Neuronal stem cell (in vitro differentiated cells): ENCODE data around the gene KANK3. TPM values are rescaled to one million over a fixed set of nuclear protein-coding genes. Genes with fewer than 3 reads are reported as not detected.
"Not testable (repeated sequence)": the region's sequence is repeated elsewhere in the genome, so short reads cannot be mapped to it uniquely, and the experiment has no call there.

ENCODE experiments used
- DNase-seq: peaks from one replicate; pipeline ENCODE4 v3.0.0-alpha.2; 2013; ENCODE audit warnings: low spot score
- H2AFZ ChIP-seq: one replicate; pipeline ENCODE4 v1.6.1; 2013; ENCODE audit warnings: mild to moderate bottlenecking, low read length, inconsistent platforms
- H2AK5ac ChIP-seq: 2 replicates; pipeline ENCODE4 v1.6.1; 2013; ENCODE audit warnings: low read depth, mild to moderate bottlenecking, inconsistent platforms, low read length, moderate library complexity, mixed read lengths
- H2BK120ac ChIP-seq: 2 replicates; pipeline ENCODE4 v1.6.1; 2013; ENCODE audit warnings: low read depth, mild to moderate bottlenecking, inconsistent platforms, low read length, moderate library complexity, mixed read lengths
- H2BK12ac ChIP-seq: one replicate; pipeline ENCODE4 v1.6.1; 2013; ENCODE audit warnings: low read length, inconsistent platforms
- H2BK15ac ChIP-seq: 2 replicates; pipeline ENCODE4 v1.6.1; 2013; ENCODE audit warnings: mild to moderate bottlenecking, low read length, inconsistent platforms, mixed read lengths
- H2BK5ac ChIP-seq: one replicate; pipeline ENCODE4 v1.6.1; 2013; ENCODE audit warnings: inconsistent platforms, mild to moderate bottlenecking, low read length, moderate library complexity
- H3K14ac ChIP-seq: one replicate; pipeline ENCODE4 v1.6.1; 2013; ENCODE audit warnings: low read length, inconsistent platforms
- H3K18ac ChIP-seq: 2 replicates; pipeline ENCODE4 v1.6.1; 2013; ENCODE audit warnings: low read length, inconsistent platforms
- H3K23ac ChIP-seq: 2 replicates; pipeline ENCODE4 v1.6.1; 2013; ENCODE audit warnings: low read depth, mild to moderate bottlenecking, mixed read lengths, low read length, inconsistent platforms; ENCODE audit not compliant: poor library complexity
- H3K27ac ChIP-seq: replicated peaks from 3 replicates; pipeline ENCODE4 v1.5.1; 2013; ENCODE audit warnings: low read length, inconsistent platforms
- H3K27me3 ChIP-seq, 3 experiments: 2 replicates each; pipeline ENCODE4 v1.6.1; 2013; ENCODE audit warnings: low read length in 3 of 3, mild to moderate bottlenecking in 2 of 3, inconsistent platforms in 1 of 3, low read depth in 1 of 3, mixed read lengths in 1 of 3, moderate library complexity in 1 of 3; ENCODE audit not compliant: control insufficient read depth in 3 of 3, insufficient read depth in 3 of 3
- H3K36me3 ChIP-seq, 2 donors: replicated peaks in 1 of 2; 2 replicates each; pipeline ENCODE4 v1.6.1; 2013; ENCODE audit warnings: low read length in 2 of 2; ENCODE audit not compliant: control insufficient read depth in 2 of 2, insufficient read depth in 2 of 2
- H3K4ac ChIP-seq: 2 replicates; pipeline ENCODE4 v1.6.1; 2013; ENCODE audit warnings: inconsistent platforms, mild to moderate bottlenecking, low read length, moderate library complexity
- H3K4me1 ChIP-seq, 2 donors: 1 replicate in 1 of 2; 2 replicates in 1 of 2; pipeline ENCODE4 v1.6.1; 2013; ENCODE audit warnings: low read length in 2 of 2, low read depth in 1 of 2; ENCODE audit not compliant: control insufficient read depth in 2 of 2, insufficient read depth in 1 of 2
- H3K4me2 ChIP-seq: one replicate; pipeline ENCODE4 v1.6.1; 2013; ENCODE audit warnings: mild to moderate bottlenecking, low read length, inconsistent platforms; ENCODE audit not compliant: insufficient read depth, poor library complexity, severe bottlenecking
- H3K4me3 ChIP-seq, 2 donors: 2 replicates each; pipeline ENCODE4 v1.5.1; 2013; ENCODE audit warnings: low read length in 2 of 2, mild to moderate bottlenecking in 2 of 2, inconsistent platforms in 1 of 2, moderate library complexity in 1 of 2
- H3K79me1 ChIP-seq: one replicate; pipeline ENCODE4 v1.6.1; 2013; ENCODE audit warnings: low read depth, mild to moderate bottlenecking, inconsistent platforms, low read length, moderate library complexity
- H3K9ac ChIP-seq: one replicate; pipeline ENCODE4 v1.6.1; 2013; ENCODE audit warnings: mild to moderate bottlenecking, low read depth, low read length, inconsistent platforms; ENCODE audit not compliant: poor library complexity
- H3K9me3 ChIP-seq, 2 donors: replicated peaks in 1 of 2; 2 replicates each; pipeline versions ENCODE3 to v1.6.1; 2013; ENCODE audit warnings: low read length in 2 of 2, mild to moderate bottlenecking in 2 of 2, inconsistent platforms in 1 of 2, low read depth in 1 of 2, mixed read lengths in 1 of 2, moderate library complexity in 1 of 2; ENCODE audit not compliant: control insufficient read depth in 2 of 2, insufficient read depth in 1 of 2
- H4K8ac ChIP-seq: one replicate; pipeline ENCODE4 v1.6.1; 2013; ENCODE audit warnings: low read depth, mild to moderate bottlenecking, inconsistent platforms, low read length, moderate library complexity
- H4K91ac ChIP-seq: one replicate; pipeline ENCODE4 v1.6.1; 2013; ENCODE audit warnings: low read length, low read depth, mild to moderate bottlenecking, inconsistent platforms; ENCODE audit not compliant: poor library complexity
- WGBS, 2 donors: extraction: QIAGEN DNeasy Blood & Tissue Kit; methylation state at CpG; one replicate each; pipeline ENCODE4 v1.1.7; 2013; ENCODE audit warnings: missing lambda C conversion rate in 2 of 2, mixed read lengths in 1 of 2; ENCODE audit not compliant: insufficient read length in 2 of 2, insufficient replicate concordance in 1 of 2; ENCODE audit errors: extremely low coverage in 2 of 2; 5-methylcytosine and 5-hydroxymethylcytosine counted together
- small RNA-seq: library from polyadenylated mRNA; stranded (forward); fragments of <200 nt; extraction: miRNeasy Mini kit (QIAGEN cat#:217004); gene quantifications from one replicate; pipeline ENCODE3, GENCODE V24; 2013; ENCODE audit not compliant: insufficient read depth

Gene KANK3

DNA sequence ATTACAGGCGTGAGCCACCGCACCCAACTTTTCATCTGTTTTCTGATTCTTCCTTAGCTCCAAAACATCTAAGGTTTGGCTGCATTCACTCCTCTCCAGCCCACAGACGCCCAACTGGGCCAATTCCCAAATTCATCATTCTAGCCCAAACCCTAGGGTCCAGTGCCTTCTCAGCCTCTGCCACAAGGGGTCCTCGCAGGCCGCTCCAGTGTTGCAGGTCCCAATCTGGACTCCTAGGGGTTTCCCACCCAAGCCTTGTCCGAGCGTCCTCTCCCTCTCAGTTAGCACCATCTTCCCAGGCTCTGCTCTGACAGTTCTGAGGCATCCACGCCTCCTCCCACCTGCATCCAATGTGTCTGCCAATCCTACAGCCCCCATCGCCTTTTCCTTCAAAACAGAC lies 51.7 kb downstream of the KANK3 start:
- H4K8ac ChIP-seq, H3K27ac ChIP-seq, H3K27me3 ChIP-seq, H2BK120ac ChIP-seq, H3K23ac ChIP-seq, H2AFZ ChIP-seq, H3K9ac ChIP-seq, H3K4me1 ChIP-seq, H3K4me2 ChIP-seq, H3K4me3 ChIP-seq, H4K91ac ChIP-seq, H3K14ac ChIP-seq, DNase-seq, H3K9me3 ChIP-seq, H3K18ac ChIP-seq, H3K36me3 ChIP-seq, H2BK15ac ChIP-seq, H2AK5ac ChIP-seq, H3K79me1 ChIP-seq, H2BK5ac ChIP-seq, H3K4ac ChIP-seq, H2BK12ac ChIP-seq: not testable (repeated sequence)
- WGBS, 2 donors, result no CpG with 5 or more reads among the region's 9 CpGs

GRCh38 chr19:8276508-8276907 lies 66.6 kb downstream of the KANK3 start:
- not testable (repeated sequence) for H3K27me3 ChIP-seq, H3K36me3 ChIP-seq, H3K18ac ChIP-seq, H3K4me1 ChIP-seq, DNase-seq, H2BK12ac ChIP-seq, H3K4me3 ChIP-seq, H2BK15ac ChIP-seq, H3K9ac ChIP-seq, H3K27ac ChIP-seq, H3K4ac ChIP-seq, H3K9me3 ChIP-seq, H3K23ac ChIP-seq, H2BK5ac ChIP-seq, H3K79me1 ChIP-seq, H3K14ac ChIP-seq, H3K4me2 ChIP-seq, H2AK5ac ChIP-seq, H2BK120ac ChIP-seq, H4K91ac ChIP-seq, H2AFZ ChIP-seq, H4K8ac ChIP-seq
- no CpG with 5 or more reads among the region's 9 CpGs for WGBS, 2 donors

Small RNAs within 50 kb of the gene (small RNA-seq; reads per million reads assigned to genes)
- gene MIR4999, result not detected
